Measurements from ENCODE around the gene FIGNL2. TPM values are rescaled to one million over a fixed set of nuclear protein-coding genes. Genes with fewer than 3 reads are reported as not detected.

Gene FIGNL2
- total and polyA plus RNA-seq, 9 of the 15 experiments (the other 6 are each of a cell fraction or from before 2014, with no cell fraction given): 0.01 TPM; not detected in 8

- TF ChIP-seq AFF4 (CRISPR knock-in tag; IDR thresholded peaks at IDR 0.05): no peak
- TF ChIP-seq MEF2A (IDR thresholded peaks at IDR 0.05; ENCODE audit: control insufficient read depth, low read depth, low read length): no peak
- peak in 1 of 2 experiments; percentile 41; a peak in 1 of 4 replicates for TF ChIP-seq FOXK2 (conservative IDR thresholded peaks at IDR 0.05 in 1 of 2, IDR thresholded peaks at IDR 0.05 in 1 of 2; ENCODE audit: low read depth in 2 of 2)
- TF ChIP-seq, protein P1, sequence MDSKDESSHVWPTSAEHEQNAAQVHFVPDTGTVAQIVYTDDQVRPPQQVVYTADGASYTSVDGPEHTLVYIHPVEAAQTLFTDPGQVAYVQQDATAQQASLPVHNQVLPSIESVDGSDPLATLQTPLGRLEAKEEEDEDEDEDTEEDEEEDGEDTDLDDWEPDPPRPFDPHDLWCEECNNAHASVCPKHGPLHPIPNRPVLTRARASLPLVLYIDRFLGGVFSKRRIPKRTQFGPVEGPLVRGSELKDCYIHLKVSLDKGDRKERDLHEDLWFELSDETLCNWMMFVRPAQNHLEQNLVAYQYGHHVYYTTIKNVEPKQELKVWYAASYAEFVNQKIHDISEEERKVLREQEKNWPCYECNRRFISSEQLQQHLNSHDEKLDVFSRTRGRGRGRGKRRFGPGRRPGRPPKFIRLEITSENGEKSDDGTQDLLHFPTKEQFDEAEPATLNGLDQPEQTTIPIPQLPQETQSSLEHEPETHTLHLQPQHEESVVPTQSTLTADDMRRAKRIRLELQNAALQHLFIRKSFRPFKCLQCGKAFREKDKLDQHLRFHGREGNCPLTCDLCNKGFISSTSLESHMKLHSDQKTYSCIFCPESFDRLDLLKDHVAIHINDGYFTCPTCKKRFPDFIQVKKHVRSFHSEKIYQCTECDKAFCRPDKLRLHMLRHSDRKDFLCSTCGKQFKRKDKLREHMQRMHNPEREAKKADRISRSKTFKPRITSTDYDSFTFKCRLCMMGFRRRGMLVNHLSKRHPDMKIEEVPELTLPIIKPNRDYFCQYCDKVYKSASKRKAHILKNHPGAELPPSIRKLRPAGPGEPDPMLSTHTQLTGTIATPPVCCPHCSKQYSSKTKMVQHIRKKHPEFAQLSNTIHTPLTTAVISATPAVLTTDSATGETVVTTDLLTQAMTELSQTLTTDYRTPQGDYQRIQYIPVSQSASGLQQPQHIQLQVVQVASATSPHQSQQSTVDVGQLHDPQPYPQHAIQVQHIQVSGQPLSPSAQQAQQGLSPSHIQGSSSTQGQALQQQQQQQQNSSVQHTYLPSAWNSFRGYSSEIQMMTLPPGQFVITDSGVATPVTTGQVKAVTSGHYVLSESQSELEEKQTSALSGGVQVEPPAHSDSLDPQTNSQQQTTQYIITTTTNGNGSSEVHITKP (IDR thresholded peaks at IDR 0.05; ENCODE audit: partially characterized antibody): peak; percentile 37
- TF ChIP-seq SOX6 (IDR thresholded peaks at IDR 0.05): peak; percentile 76; the same call in 1 of the 2 replicates
- no peak for TF ChIP-seq FOXM1 (IDR thresholded peaks at IDR 0.05; ENCODE audit: low read depth)
- no peak for TF ChIP-seq FOXM1 (CRISPR knock-in tag; IDR thresholded peaks at IDR 0.05; ENCODE audit: low read depth)
- no peak for TF ChIP-seq RBM15 (IDR thresholded peaks at IDR 0.05; ENCODE audit: insufficient read depth, low read length)
- TF ChIP-seq JUND (IDR thresholded peaks at IDR 0.05; ENCODE audit: borderline replicate concordance, low read depth, low read length): 0 out of 2 replicates have a peak, but pooled peaks have one; percentile 8
- TF ChIP-seq JUND (tag; IDR thresholded peaks at IDR 0.05; ENCODE audit: borderline replicate concordance, low read depth, low read length): no peak; the same call in 1 of the 3 replicates
- TF ChIP-seq, protein P2, sequence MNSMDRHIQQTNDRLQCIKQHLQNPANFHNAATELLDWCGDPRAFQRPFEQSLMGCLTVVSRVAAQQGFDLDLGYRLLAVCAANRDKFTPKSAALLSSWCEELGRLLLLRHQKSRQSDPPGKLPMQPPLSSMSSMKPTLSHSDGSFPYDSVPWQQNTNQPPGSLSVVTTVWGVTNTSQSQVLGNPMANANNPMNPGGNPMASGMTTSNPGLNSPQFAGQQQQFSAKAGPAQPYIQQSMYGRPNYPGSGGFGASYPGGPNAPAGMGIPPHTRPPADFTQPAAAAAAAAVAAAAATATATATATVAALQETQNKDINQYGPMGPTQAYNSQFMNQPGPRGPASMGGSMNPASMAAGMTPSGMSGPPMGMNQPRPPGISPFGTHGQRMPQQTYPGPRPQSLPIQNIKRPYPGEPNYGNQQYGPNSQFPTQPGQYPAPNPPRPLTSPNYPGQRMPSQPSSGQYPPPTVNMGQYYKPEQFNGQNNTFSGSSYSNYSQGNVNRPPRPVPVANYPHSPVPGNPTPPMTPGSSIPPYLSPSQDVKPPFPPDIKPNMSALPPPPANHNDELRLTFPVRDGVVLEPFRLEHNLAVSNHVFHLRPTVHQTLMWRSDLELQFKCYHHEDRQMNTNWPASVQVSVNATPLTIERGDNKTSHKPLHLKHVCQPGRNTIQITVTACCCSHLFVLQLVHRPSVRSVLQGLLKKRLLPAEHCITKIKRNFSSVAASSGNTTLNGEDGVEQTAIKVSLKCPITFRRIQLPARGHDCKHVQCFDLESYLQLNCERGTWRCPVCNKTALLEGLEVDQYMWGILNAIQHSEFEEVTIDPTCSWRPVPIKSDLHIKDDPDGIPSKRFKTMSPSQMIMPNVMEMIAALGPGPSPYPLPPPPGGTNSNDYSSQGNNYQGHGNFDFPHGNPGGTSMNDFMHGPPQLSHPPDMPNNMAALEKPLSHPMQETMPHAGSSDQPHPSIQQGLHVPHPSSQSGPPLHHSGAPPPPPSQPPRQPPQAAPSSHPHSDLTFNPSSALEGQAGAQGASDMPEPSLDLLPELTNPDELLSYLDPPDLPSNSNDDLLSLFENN (IDR thresholded peaks at IDR 0.05; ENCODE audit: low read depth in 2 of 2, low read length in 2 of 2): no peak
- no peak for TF ChIP-seq KLF10 (CRISPR knock-in tag; IDR thresholded peaks at IDR 0.05)
- no peak for TF ChIP-seq ZNF197 (CRISPR knock-in tag; IDR thresholded peaks at IDR 0.05; ENCODE audit: low read depth)
- no peak for TF ChIP-seq ELF4 (CRISPR knock-in tag; IDR thresholded peaks at IDR 0.05)
- TF ChIP-seq ZKSCAN1 (IDR thresholded peaks at IDR 0.05; ENCODE audit: low read depth, low read length): no peak
- no peak for TF ChIP-seq PRMT5 (CRISPR knock-in tag; IDR thresholded peaks at IDR 0.05)
Measured at GRCh38 chr12:51827925-51828818, 20.3 kb downstream of the FIGNL2 start (continued).

Data from K562 (cell line).